Glomerular visceral epithelial cell (primary cell): Measurements from ENCODE around the gene USP3.
A peak's percentile ranks its signal among the peaks of the same experiment; 100 is the strongest.

ENCODE experiments used
- DNase-seq: peaks from one replicate; pipeline ENCODE4 v3.0.0-alpha.2; 2016; ENCODE audit errors: extremely low spot score

Gene USP3

GRCh38 chr15:63504247-63504978 is at the start of gene USP3:
Gene USP3, plus strand, starts transcription at chr15:63504593. Its CDS starts 147 bp downstream, at chr15:63504740.
- peak; percentile 97 for DNase-seq

GRCh38 chr15:63456258-63456657 is 48.1 kb upstream of the USP3 start:
- DNase-seq = no peak

DNA sequence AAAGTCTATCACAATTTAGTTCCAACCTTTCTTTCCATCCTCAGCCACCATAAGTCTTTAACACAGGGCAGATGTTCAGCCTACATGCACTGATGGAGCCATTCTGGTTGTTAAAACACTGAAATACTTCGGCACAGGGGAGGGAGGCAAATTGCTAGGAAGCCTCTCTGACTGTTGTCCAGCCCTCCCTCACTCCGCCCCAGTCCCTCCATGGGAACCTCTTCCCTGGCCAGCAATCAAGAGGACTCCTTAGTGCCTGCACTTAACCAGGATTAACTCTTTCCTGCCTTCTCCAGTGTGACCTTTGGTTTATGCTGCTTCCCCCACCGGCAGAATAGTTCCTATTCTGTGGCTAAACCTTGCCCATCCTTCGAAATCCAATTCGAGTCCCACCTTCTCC is 47.0 kb upstream of the USP3 start:
- no peak for DNase-seq

- no peak for DNase-seq
Measured at GRCh38 chr15:63458026-63458425, 46.4 kb upstream of the USP3 start.

GRCh38 chr15:63458794-63459395 is 45.5 kb upstream of the USP3 start:
- no peak for DNase-seq

DNA sequence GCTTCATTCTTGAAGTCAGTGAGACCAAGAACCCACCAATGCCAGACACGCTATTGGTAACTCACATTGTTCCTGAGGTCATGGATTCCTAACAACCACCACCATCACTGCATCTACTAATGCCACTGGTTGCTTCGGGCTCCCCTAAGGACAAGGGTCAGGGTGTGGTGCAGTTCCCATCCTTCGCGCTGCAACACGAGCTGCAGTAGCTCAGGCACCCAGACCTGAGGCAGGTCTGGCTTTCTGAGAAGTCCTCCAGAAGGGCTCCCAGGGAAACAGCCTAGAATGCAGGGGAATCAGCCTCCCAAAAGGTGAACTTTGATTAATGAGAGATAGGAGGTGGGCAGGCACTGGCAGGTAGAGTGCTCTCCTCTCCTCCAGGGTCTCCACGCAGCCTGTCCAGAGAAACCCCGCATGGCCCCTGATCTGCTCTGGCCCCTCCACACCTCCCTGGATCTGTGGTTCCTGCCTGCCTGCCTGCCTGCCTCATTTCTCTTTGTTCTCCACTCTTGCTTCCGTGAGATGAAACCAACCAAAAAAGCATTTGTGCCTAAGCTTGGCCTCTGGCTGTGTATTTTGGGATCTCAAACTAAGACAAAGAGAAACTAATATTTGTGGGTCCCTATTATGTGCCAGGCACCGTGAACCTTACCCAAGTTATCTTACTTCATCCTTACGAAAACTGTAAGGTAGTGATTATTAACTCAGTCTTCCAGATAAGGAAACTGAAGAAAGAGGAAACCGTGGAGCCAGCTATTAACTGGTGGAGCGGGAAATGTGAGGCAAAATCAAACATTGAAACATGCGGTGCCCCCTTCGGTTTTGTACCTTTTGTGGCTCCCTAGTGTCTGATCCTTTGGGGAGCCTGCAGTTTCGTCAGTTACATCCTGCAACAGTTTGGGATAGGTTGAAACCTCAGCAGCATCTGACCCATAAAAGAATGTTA is 43.9 kb upstream of the USP3 start:
- DNase-seq = no peak

GRCh38 chr15:63461230-63461985 is 43.0 kb upstream of the USP3 start:
- DNase-seq = no peak

- DNase-seq = no peak
Measured at GRCh38 chr15:63462088-63462487, 42.3 kb upstream of the USP3 start.

GRCh38 chr15:63463036-63463435 is 41.4 kb upstream of the USP3 start:
- DNase-seq = no peak

DNA sequence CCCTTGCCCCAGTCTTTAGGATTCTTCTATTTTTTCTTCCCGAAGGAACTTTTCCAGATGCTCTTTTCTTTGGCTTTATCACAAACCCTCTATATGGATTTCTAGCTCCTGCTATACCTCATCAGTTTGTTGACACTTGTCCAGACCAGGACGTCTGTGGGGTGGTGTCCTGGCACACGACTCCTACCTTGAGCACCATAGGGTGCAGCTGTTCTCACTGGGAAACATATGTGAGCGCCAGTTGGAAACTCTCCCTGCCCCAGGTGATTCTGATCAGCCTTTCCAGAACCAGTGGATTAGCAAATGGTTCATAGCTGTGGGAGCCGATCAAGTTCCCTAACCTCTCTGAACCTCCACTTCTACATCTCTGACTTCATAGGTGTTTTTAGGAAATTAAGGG is 40.6 kb upstream of the USP3 start:
- no peak for DNase-seq

GRCh38 chr15:63465104-63465503 is 39.3 kb upstream of the USP3 start:
- peak; percentile 35 for DNase-seq

GRCh38 chr15:63466378-63467192 is 37.8 kb upstream of the USP3 start:
- DNase-seq = peak; percentile 65

GRCh38 chr15:63469190-63469589 is 35.2 kb upstream of the USP3 start:
- no peak for DNase-seq

- DNase-seq = no peak
Measured at GRCh38 chr15:63469984-63470383, 34.4 kb upstream of the USP3 start.

GRCh38 chr15:63473007-63473748 is 31.2 kb upstream of the USP3 start:
- no peak for DNase-seq

GRCh38 chr15:63473749-63473998 is 30.7 kb upstream of the USP3 start:
- DNase-seq = no peak

- peak; percentile 89 for DNase-seq
Measured at GRCh38 chr15:63473999-63474809, 30.2 kb upstream of the USP3 start.

- peak; percentile 86 for DNase-seq
Measured at GRCh38 chr15:63474810-63475316, 29.5 kb upstream of the USP3 start.

GRCh38 chr15:63475707-63476106 is 28.7 kb upstream of the USP3 start:
- DNase-seq = no peak
